Stimulated activated CD4-positive, alpha-beta T cell treated with anti-CD3 and anti-CD28 coated beads, Interleukin-12 subunit alpha, Interleukin-12 subunit beta, amount 100 ng/mL, for 48 hours (primary cell): Measurements from ENCODE around the gene WDCP.
"Not testable (repeated sequence)": the region's sequence is repeated elsewhere in the genome, so short reads cannot be mapped to it uniquely, and the experiment has no call there.

ENCODE experiments used
- DNase-seq, 3 donors: peaks; one replicate each; pipeline ENCODE4 v3.0.0-alpha.2; 2020; ENCODE audit warnings: low read depth in 2 of 3, low spot score in 1 of 3

The WDCP gene, protein sequence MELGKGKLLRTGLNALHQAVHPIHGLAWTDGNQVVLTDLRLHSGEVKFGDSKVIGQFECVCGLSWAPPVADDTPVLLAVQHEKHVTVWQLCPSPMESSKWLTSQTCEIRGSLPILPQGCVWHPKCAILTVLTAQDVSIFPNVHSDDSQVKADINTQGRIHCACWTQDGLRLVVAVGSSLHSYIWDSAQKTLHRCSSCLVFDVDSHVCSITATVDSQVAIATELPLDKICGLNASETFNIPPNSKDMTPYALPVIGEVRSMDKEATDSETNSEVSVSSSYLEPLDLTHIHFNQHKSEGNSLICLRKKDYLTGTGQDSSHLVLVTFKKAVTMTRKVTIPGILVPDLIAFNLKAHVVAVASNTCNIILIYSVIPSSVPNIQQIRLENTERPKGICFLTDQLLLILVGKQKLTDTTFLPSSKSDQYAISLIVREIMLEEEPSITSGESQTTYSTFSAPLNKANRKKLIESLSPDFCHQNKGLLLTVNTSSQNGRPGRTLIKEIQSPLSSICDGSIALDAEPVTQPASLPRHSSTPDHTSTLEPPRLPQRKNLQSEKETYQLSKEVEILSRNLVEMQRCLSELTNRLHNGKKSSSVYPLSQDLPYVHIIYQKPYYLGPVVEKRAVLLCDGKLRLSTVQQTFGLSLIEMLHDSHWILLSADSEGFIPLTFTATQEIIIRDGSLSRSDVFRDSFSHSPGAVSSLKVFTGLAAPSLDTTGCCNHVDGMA

GRCh38 chr2:24046930-24047702 is at the start of gene WDCP:
Gene WDCP (minus strand): TSS chr2:24047391. CDS start chr2:24039494, 7,897 bp downstream.
- DNase-seq, result peak; percentile 87 to 92 (median 92)

GRCh38 chr2:24095171-24095677 is 48.0 kb upstream of the WDCP start:
- not testable (repeated sequence) for DNase-seq

- not testable (repeated sequence) for DNase-seq
These were observed 46.1 kb upstream of the WDCP start for GRCh38 chr2:24093270-24093669.

DNA sequence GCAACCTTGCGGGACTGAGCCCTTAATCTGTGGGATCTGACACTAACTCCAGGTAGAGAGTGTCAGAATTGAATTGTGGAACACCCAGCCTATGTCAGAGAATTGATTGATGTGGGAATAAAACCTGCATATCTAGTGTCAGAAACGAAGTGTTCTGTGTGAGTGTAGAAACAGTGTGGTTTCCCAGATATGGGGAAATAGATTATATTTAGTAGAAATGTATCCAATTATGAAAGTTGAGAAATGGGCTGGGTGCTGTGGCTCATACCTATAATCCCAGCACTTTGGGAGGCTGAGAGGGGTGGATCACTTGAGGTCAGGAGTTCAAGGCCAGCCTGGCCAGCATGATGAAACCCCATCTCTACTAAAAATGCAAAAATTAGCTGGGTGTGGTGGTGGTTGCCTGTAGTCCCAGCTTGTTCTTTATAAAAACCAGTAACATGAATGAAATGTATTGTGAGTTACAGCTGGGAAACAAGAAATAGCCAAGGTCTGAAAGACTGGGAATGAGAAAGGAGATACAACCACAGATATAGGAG is 41.7 kb upstream of the WDCP start:
- no peak for DNase-seq

DNA sequence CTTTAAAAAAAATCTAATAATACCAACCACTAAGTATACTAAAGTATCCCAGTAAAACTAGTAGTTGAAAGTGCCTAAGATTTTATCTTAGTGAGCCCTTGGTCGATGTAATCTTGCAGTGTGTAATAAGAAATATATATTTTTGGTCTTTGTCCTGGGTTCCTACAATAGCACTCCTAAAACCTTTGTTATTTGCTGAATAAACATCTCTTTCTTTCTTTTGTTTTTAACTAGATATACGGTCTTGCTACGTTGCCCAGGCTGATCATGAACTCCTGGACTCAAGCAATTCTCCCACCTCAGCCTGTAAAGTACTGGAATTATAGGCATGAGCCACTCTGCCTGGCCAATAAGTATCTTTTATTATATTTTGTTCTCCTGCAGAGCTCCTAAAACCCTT is 39.8 kb upstream of the WDCP start:
- no peak for DNase-seq

GRCh38 chr2:24086241-24086640 is 39.0 kb upstream of the WDCP start:
- no peak for DNase-seq

- no peak for DNase-seq
These were observed 38.0 kb upstream of the WDCP start for GRCh38 chr2:24085200-24085489.

- DNase-seq, result peak; percentile 60 to 80 (median 76)
These were observed 37.4 kb upstream of the WDCP start, which contains the start of gene TP53I3 for GRCh38 chr2:24084386-24085199. Gene TP53I3 (minus strand): TSS chr2:24084834. CDS start chr2:24084326, 508 bp downstream.

DNA sequence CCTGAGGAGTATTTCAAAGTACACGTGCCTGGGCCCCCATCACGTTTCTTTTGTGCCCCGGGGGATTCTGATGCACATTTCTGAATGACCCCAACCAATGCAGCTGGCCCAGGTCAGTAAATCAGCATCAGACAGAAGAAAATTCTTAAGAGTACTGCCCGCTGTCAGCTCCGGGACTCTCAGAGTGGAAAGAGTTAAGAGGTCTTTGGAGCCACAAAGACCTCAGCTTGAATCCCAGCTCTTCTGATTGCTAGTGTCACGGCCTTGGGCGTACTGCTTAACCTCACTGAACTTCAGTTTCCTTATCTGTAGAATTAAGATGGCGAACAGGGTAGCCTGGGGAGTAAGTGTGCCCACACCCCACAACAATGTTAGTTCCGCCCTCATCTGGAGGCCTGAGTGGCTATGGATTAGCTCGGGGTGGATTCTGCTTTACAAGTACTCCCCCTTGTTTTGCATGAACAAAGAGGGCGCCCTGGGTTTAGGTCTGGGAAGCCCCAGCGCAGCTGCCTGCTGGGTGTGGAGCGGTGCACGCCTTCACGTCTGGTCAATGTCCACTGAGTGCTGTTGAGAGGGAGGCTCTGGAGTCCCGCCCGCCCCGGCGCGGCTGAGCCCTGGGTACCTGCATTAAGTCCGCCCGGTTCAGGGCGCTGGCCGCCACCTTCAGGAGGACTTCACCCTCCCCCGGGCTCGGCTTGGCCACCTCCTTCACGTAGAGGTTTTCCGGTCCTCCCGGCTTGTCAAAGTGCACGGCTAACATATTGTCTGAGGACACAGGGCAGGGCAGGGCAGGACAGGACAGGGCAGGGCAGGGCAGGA is 36.6 kb upstream of the WDCP start:
- peak in 2 of 3 donors; percentile 26 to 28 for DNase-seq

DNA sequence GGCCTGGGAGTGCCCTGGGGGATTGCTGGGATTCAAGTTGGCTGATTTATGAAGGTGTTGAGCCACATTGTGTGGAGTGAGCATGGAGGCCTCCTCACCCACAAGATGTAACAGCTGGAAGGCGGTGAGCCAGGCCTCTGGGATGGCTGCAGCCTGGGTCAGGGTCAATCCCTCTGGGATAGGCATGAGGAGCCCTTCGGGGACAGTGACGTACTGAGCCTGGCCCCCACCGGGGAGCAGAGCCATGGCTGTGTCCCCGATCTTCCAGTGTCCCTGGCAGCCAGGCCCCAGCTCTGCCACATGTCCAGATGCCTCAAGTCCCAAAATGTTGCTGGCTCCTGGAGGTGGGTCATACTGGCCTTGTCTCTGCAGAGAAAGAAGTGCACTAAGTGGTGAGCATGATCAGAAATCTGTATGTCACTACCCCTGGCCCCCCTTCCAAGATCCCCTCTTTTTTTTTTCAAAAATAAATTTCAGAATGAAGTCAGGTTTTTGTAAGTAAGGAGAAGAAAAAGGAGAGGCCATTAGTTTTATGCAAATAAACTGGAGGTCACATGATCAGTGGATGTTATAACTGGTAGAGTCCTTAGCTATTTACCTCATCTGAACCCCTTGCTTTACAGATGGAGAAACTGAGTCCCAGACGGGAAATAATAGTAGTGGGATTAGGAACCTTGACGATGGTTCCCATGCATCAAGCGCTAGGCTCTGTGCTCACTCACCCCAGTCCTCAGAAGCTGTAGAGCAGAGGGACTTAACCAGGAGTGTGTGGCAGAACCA is 35.8 kb upstream of the WDCP start:
- no peak for DNase-seq

GRCh38 chr2:24080701-24081100 is 33.5 kb upstream of the WDCP start:
- no peak for DNase-seq

DNA sequence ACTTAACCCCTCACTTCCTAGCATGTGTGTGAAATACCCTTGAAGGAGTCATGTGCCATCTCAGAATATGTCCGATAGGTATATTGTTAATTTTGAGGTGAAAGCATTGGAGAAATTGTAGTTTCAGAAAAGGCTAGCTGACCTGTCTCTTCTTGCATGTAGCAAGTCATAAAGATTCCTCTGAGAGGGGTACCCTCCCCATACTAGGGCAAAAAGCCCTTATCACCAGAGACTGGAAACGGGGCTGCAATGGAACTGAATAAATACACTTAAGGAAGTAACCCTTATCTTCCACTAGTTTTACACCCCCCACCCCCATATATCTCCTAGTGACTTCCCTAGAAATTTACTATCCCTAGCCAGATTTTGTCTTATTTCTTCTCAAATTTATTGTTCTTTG is 30.7 kb upstream of the WDCP start:
- no peak for DNase-seq

DNA sequence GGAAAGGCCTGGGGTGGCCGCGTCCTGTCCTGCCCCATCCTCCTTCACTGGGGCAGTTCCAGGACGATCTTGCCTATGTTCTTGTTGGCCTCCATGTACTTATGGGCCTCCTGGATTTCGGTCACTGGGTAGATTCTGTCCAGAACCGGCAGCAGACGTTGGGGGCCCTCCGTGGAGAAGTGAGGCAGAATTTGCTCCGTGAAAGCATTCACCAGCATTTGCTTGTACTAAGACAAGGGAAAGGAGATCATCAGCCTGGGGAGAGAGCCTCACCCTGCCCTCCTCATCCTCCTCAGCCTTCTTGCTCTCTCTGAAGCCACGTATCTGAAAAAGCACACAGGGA is 30.3 kb upstream of the WDCP start:
- DNase-seq, result no peak

GRCh38 chr2:24076849-24077534 is 29.8 kb upstream of the WDCP start:
- no peak for DNase-seq

GRCh38 chr2:24075915-24076848 is 29.0 kb upstream of the WDCP start, which contains the start of gene SF3B6:
Gene SF3B6 (minus strand): TSS chr2:24076326. CDS start chr2:24076229, 97 bp downstream.
- peak; percentile 99 for DNase-seq

GRCh38 chr2:24075259-24075658 is 28.1 kb upstream of the WDCP start:
- DNase-seq, result no peak

DNA sequence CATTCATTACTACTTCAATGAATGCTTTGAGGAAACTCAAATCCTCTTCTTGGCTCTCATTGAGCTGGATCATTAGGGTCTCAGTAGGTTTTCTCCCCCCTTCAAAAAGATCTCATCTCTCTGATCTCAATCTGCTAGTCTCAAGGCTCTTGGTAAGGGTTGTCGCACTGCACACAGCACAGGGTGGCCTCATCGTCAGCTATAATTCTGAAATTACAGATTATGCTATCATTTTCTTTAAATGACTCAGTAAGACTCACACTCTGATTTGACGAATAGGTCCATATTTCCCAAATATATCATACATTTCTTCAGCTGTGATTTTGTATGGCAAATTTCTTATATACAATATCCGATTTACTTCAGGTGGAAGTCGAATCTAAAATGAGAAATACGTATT is 26.6 kb upstream of the WDCP start:
- DNase-seq, result no peak
